HG03097 (cell line): ENCODE results near the gene A1BG.

Experiments used
- ATAC-seq: cut with Tn5 transposase; IDR thresholded peaks from one replicate; pipeline ENCODE4 v1.9.1; 2021; ENCODE audit not compliant: unreplicated experiment, low FRiP score

The A1BG gene

DNA sequence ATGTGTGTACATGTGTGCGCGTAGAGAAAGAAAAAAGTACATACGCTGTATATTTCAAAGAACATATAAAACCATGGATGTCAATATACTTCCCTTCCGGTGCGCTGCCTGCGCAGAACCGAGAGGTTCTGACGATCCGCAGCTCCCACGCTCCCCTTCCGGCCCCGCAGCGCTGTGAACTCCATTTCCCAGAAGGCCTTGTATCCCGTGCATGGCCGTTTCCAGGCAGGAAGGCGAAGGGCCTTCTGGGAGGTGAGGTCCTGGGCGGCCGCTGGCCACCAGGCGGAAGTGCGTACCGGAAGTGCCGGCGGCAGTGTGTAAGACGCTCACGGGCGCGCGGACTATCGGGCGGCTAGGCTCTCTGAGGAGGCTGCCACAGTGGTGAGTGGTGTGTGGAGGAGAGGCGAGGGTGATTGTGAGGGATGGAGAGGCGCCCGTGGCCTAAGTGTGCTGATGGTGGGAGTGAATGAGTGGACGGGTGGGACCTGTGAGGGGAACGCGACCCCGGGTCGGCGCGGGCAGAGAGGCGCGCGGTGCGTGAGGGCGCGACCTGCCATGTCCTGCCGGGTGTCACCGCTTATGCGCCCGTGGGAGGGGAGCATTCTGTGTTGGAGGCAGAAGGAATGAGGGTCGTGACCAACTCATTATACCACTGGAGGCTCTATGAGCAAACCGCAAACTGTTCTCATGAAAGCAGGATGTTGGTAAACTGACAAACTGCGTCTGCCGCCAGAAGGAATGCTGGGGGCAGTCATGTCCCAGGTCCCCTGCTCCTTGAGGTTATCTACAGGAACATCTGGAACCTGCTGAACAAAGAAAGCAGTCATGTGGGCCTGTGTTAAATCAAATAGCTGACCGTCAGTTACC is 48.0 kb downstream of the A1BG start, which contains the start of gene ERVK3-1:
Gene ERVK3-1, plus strand, starts transcription at position 313 of the 867 bp plus-strand sequence. CDS start 6,792 bp downstream, outside the sequence.
- peak; percentile 96 for ATAC-seq

DNA sequence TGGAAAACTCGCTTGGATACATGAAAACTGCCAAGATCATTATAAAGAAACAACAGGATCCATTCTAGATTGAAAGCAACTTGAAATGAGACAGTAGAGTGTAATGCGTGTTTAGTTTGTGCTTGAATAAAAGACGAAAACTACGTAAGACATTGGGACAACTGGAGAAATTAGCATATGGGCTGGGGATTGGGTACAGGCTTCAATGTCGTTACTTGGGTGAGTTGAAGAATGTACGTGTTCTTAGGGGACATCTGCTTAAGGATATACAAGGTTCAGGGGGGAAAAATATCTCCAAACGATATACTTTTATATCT is 48.6 kb downstream of the A1BG start:
- ATAC-seq, result peak; percentile 9

DNA sequence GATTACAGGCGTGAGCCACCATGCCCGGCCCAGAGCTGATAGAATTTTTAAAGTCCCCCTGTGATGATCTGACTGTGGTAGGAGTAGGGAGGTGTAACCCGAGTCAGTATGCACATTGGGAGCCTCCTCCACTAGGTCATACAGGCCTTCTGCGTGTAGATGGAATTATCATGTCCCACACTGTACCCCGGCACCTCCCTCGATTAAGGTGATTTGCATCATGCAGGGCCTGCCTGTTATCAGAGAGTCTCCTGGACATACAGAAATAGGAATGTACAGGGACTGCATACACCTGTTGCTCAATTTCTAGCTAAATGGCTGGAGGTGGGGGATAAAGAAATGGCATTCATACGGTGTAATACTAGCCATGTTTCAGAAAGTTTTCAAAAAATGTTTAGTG is 49.0 kb downstream of the A1BG start:
- no peak for ATAC-seq

- no peak for ATAC-seq
Observed at GRCh38 chr19:58300620-58301019, 52.7 kb downstream of the A1BG start.

- no peak for ATAC-seq
Observed at GRCh38 chr19:58296104-58296503, 57.2 kb downstream of the A1BG start.
